ENCODE results near the gene DNAH8. TPM values are rescaled to one million over a fixed set of nuclear protein-coding genes. Genes with fewer than 3 reads are reported as not detected.

DNAH8 gene
- total RNA-seq, 1 experiment from 2014 or later = not detected

DNA sequence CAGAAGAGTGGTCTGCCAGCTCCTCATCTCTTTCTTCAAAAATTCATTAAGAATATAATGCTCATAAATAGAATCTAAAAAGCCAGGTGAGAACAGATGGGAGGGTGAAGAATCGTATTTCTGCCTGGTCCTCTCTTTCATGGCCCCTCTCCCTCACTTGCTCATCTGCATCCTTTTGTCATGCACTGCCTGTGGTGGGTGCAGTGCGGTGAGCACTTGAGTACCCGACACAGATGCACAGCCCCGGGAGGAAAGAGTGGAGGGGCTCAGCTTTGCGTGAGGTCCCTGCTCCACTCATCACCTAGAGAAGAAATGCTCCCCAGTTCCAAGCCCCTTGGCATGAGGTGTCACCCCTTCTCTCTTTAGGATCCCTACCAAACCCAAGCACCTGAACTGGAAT lies 275.4 kb downstream of the DNAH8 start:
- Histone ChIP-seq H3K9me3 (ENCODE audit: control insufficient read depth in 1 of 2, insufficient read depth in 1 of 2, low read depth in 1 of 2, low read length in 2 of 2) (no peaks in the 10 kb centered on the region), H3K4me2 (ENCODE audit: low read length) (no peak overlapping the region), H3K9ac (ENCODE audit: low read length) (no peak overlapping the region), H3K36me3 (ENCODE audit: control insufficient read depth in 1 of 2, insufficient read depth in 2 of 2, low read length in 2 of 2) (no peaks in the 10 kb centered on the region), H3K27me3 (ENCODE audit: insufficient read depth, low read length) (peaks cover 91% of the 10 kb centered on the region), H3K79me2 (ENCODE audit: insufficient read depth, low read length) (no peaks in the 10 kb centered on the region), H3K4me3 (replicated peaks in 1 of 2; ENCODE audit: low read depth in 1 of 2, low read length in 2 of 2) (no peak overlapping the region), H3K4me1 (ENCODE audit: control insufficient read depth in 1 of 2, insufficient read depth in 2 of 2, low read length in 2 of 2) (no peaks in the 10 kb centered on the region), H3K9me2 (ENCODE audit: insufficient read depth) (no peaks in the 10 kb centered on the region), H4K20me1 (ENCODE audit: insufficient read depth) (no peaks in the 10 kb centered on the region), H2AFZ (ENCODE audit: low read depth, low read length, poor library complexity, severe bottlenecking) (no peak overlapping the region), H3K27ac (ENCODE audit: low read depth, low read length) (no peak overlapping the region)
- DNase-seq (ENCODE audit: low read depth, low spot score) = no peak
- POLR2A ChIA-PET = no interaction called here
- RAD21 ChIA-PET (ENCODE audit: low non-redundant PET in 1 of 2, low total read pairs in 2 of 2, uncharacterized antibody in 2 of 2, unreplicated experiment in 2 of 2) = no interaction called here
- ATAC-seq = no peak
- BruUV-seq (replicated peaks) = no TSS peak
- TF ChIP-seq, protein P1, sequence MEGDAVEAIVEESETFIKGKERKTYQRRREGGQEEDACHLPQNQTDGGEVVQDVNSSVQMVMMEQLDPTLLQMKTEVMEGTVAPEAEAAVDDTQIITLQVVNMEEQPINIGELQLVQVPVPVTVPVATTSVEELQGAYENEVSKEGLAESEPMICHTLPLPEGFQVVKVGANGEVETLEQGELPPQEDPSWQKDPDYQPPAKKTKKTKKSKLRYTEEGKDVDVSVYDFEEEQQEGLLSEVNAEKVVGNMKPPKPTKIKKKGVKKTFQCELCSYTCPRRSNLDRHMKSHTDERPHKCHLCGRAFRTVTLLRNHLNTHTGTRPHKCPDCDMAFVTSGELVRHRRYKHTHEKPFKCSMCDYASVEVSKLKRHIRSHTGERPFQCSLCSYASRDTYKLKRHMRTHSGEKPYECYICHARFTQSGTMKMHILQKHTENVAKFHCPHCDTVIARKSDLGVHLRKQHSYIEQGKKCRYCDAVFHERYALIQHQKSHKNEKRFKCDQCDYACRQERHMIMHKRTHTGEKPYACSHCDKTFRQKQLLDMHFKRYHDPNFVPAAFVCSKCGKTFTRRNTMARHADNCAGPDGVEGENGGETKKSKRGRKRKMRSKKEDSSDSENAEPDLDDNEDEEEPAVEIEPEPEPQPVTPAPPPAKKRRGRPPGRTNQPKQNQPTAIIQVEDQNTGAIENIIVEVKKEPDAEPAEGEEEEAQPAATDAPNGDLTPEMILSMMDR (IDR thresholded peaks at IDR 0.05 in 2 of 3, conservative IDR thresholded peaks at IDR 0.05 in 1 of 3; ENCODE audit: borderline replicate concordance in 1 of 3, insufficient read depth in 1 of 3, low read depth in 2 of 3, low read length in 2 of 3) = no peak
- TF ChIP-seq ZNF274 (IDR thresholded peaks at IDR 0.05; ENCODE audit: low read depth, low read length) (no peak), POLR2AphosphoS5 (IDR thresholded peaks at IDR 0.05; ENCODE audit: low read depth, low read length) (no peak), EZH2 (IDR thresholded peaks at IDR 0.05) (no peak)
- intact Hi-C loops (cut with micrococcal nuclease) = no loop called here
- CTCF ChIA-PET = no interaction called here

DNA sequence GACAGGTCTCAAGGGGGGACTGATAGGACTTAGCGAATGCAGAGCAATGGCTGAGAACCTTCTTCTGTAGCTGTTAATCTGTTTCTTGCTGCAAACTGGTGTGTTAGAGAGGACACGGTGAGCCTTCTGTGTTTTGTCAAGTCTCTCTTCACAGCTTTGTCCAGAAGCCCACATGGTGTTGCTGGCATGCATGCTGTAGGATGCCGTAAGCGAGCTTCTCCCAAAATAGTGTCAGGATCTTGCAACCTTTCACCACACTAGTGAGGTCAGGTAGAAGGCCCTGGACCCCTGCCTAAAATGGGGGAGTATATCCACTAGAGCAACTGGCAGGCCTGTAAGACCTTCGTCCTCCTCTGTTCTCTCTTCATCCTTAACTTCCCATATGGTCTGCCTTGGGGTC lies 281.6 kb downstream of the DNAH8 start:
- H3K9me2 ChIP-seq (ENCODE audit: insufficient read depth) = no peaks in the 10 kb centered on the region
- H3K79me2 ChIP-seq (ENCODE audit: insufficient read depth, low read length) = no peaks in the 10 kb centered on the region
- H3K4me2 ChIP-seq (ENCODE audit: low read length) = no peak overlapping the region
- ATAC-seq = no peak
- RAD21 ChIA-PET (ENCODE audit: low non-redundant PET in 1 of 2, low total read pairs in 2 of 2, uncharacterized antibody in 2 of 2, unreplicated experiment in 2 of 2) = interaction anchor here in 1 of 2 experiments (0.8 kb wide), 1 partner anchor 106 kb away, joined by 4 read pairs; no protein-coding TSS in a partner anchor
- H4K20me1 ChIP-seq (ENCODE audit: insufficient read depth) = no peaks in the 10 kb centered on the region
- no peaks in the 10 kb centered on the region for H3K9me3 ChIP-seq (ENCODE audit: control insufficient read depth in 1 of 2, insufficient read depth in 1 of 2, low read depth in 1 of 2, low read length in 2 of 2)
- intact Hi-C loops (cut with micrococcal nuclease) = loop anchor here (1.0 kb wide), 1 partner anchor 314 kb away; no protein-coding TSS in a partner anchor
- CTCF ChIA-PET = interaction anchor here (0.5 to 3.3 kb wide), 8 partner anchors 11 to 587 kb away, joined by 3 to 17 read pairs (median 6); no protein-coding TSS in a partner anchor
- H3K9ac ChIP-seq (ENCODE audit: low read length) = no peak overlapping the region
- H3K27me3 ChIP-seq (ENCODE audit: insufficient read depth, low read length) = peaks cover 88% of the 10 kb centered on the region
- DNase-seq (ENCODE audit: low read depth, low spot score) = no peak
- H3K36me3 ChIP-seq (ENCODE audit: control insufficient read depth in 1 of 2, insufficient read depth in 2 of 2, low read length in 2 of 2) = no peaks in the 10 kb centered on the region
- H3K4me1 ChIP-seq (ENCODE audit: control insufficient read depth in 1 of 2, insufficient read depth in 2 of 2, low read length in 2 of 2) = no peaks in the 10 kb centered on the region
- POLR2A ChIA-PET = no interaction called here
- H3K27ac ChIP-seq (ENCODE audit: low read depth, low read length) = no peak overlapping the region
- H2AFZ ChIP-seq (ENCODE audit: low read depth, low read length, poor library complexity, severe bottlenecking) = no peak overlapping the region
- no TSS peak for BruUV-seq (replicated peaks)
- H3K4me3 ChIP-seq (replicated peaks in 1 of 2; ENCODE audit: low read depth in 1 of 2, low read length in 2 of 2) = no peak overlapping the region
- TF ChIP-seq CEBPB (IDR thresholded peaks at IDR 0.05; ENCODE audit: low read depth) (no peak), EGR1 (IDR thresholded peaks at IDR 0.05; ENCODE audit: low read depth) (no peak), FOSL1 (IDR thresholded peaks at IDR 0.05; ENCODE audit: low read depth) (no peak), SRF (IDR thresholded peaks at IDR 0.05; ENCODE audit: low read depth) (no peak), YY1 (IDR thresholded peaks at IDR 0.05; ENCODE audit: extremely low read depth, insufficient replicate concordance, low read depth, low read length) (no peak), TCF7L2 (IDR thresholded peaks at IDR 0.05; ENCODE audit: borderline replicate concordance, extremely low read depth, insufficient read depth, insufficient read length) (no peak)
- TF ChIP-seq, protein P2, sequence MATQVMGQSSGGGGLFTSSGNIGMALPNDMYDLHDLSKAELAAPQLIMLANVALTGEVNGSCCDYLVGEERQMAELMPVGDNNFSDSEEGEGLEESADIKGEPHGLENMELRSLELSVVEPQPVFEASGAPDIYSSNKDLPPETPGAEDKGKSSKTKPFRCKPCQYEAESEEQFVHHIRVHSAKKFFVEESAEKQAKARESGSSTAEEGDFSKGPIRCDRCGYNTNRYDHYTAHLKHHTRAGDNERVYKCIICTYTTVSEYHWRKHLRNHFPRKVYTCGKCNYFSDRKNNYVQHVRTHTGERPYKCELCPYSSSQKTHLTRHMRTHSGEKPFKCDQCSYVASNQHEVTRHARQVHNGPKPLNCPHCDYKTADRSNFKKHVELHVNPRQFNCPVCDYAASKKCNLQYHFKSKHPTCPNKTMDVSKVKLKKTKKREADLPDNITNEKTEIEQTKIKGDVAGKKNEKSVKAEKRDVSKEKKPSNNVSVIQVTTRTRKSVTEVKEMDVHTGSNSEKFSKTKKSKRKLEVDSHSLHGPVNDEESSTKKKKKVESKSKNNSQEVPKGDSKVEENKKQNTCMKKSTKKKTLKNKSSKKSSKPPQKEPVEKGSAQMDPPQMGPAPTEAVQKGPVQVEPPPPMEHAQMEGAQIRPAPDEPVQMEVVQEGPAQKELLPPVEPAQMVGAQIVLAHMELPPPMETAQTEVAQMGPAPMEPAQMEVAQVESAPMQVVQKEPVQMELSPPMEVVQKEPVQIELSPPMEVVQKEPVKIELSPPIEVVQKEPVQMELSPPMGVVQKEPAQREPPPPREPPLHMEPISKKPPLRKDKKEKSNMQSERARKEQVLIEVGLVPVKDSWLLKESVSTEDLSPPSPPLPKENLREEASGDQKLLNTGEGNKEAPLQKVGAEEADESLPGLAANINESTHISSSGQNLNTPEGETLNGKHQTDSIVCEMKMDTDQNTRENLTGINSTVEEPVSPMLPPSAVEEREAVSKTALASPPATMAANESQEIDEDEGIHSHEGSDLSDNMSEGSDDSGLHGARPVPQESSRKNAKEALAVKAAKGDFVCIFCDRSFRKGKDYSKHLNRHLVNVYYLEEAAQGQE (IDR thresholded peaks at IDR 0.05; ENCODE audit: low read depth) = no peak
- TF ChIP-seq, protein P3, sequence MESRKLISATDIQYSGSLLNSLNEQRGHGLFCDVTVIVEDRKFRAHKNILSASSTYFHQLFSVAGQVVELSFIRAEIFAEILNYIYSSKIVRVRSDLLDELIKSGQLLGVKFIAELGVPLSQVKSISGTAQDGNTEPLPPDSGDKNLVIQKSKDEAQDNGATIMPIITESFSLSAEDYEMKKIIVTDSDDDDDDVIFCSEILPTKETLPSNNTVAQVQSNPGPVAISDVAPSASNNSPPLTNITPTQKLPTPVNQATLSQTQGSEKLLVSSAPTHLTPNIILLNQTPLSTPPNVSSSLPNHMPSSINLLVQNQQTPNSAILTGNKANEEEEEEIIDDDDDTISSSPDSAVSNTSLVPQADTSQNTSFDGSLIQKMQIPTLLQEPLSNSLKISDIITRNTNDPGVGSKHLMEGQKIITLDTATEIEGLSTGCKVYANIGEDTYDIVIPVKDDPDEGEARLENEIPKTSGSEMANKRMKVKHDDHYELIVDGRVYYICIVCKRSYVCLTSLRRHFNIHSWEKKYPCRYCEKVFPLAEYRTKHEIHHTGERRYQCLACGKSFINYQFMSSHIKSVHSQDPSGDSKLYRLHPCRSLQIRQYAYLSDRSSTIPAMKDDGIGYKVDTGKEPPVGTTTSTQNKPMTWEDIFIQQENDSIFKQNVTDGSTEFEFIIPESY (IDR thresholded peaks at IDR 0.05; ENCODE audit: extremely low read depth, insufficient replicate concordance, low read length) = no peak
